PC-9 (cell line): Measurements from ENCODE around the gene CFAP61. TPM values are rescaled to one million over a fixed set of nuclear protein-coding genes. Genes with fewer than 3 reads are reported as not detected.

Experiments
- BruUV-seq: library from RNA; stranded (reverse); fragments of 400-500 nt; replicated peaks from 2 replicates; lab custom pipeline; 2021; lab: Mats Ljungman, UMichigan
- CTCF ChIA-PET: fragments of 300-600 bp; sonication (Branson Sonifier 250); formaldehyde crosslinking; loops from one replicate; lab custom pipeline; 2022; ENCODE audit warnings: antibody characterized with exemption; lab: Charles Lee
- POLR2A ChIA-PET: fragments of 300-600 bp; sonication (Branson Sonifier 250); formaldehyde crosslinking; loops from one replicate; lab custom pipeline; 2022; ENCODE audit warnings: antibody characterized with exemption; ENCODE audit not compliant: unreplicated experiment; lab: Charles Lee
- DNase-seq, 2 experiments: peaks; one replicate each; pipeline versions ENCODE4 v3.0.0 to v3.0.0-alpha.2; 2015 to 2022; ENCODE audit warnings: mixed read lengths in 1 of 2
- H2AFZ ChIP-seq: fragments of 200-600 bp; sonication (generic); 2 replicates; pipeline ENCODE4 v1.8.1; 2017; ENCODE audit warnings: antibody characterized with exemption
- H3F3A ChIP-seq: fragments of 200-600 bp; sonication (generic); 2 replicates; pipeline ENCODE4 v1.8.1; 2017; ENCODE audit warnings: antibody characterized with exemption, mild to moderate bottlenecking, low read depth; ENCODE audit not compliant: insufficient read depth
- H3K27ac ChIP-seq: fragments of 200-600 bp; sonication (generic); 2 replicates; pipeline ENCODE4 v1.6.1; 2016; ENCODE audit warnings: mixed run types
- H3K27me3 ChIP-seq: fragments of 200-600 bp; sonication (generic); 2 replicates; pipeline ENCODE4 v1.6.1; 2016; ENCODE audit warnings: low read depth, mixed run types; ENCODE audit not compliant: insufficient read depth
- H3K36me3 ChIP-seq: fragments of 200-600 bp; sonication (generic); 2 replicates; pipeline ENCODE4 v1.6.1; 2016; ENCODE audit warnings: low read depth, mixed run types
- H3K4me1 ChIP-seq: fragments of 200-600 bp; sonication (generic); replicated peaks from 2 replicates; pipeline ENCODE4 v1.6.1; 2016; ENCODE audit warnings: mixed run types; ENCODE audit not compliant: insufficient read depth
- H3K4me2 ChIP-seq: fragments of 200-600 bp; sonication (generic); 2 replicates; pipeline ENCODE4 v1.6.1; 2017; ENCODE audit warnings: mixed run types
- H3K4me3 ChIP-seq: fragments of 200-600 bp; sonication (generic); 2 replicates; pipeline ENCODE4 v1.6.1; 2016; ENCODE audit warnings: mixed run types
- H3K79me2 ChIP-seq: fragments of 200-600 bp; sonication (generic); 2 replicates; pipeline ENCODE4 v1.6.1; 2017; ENCODE audit warnings: low read depth, mixed run types
- H3K9me2 ChIP-seq: fragments of 200-600 bp; sonication (generic); 2 replicates; pipeline ENCODE4 v1.8.1; 2017; ENCODE audit warnings: mild to moderate bottlenecking; ENCODE audit not compliant: insufficient read depth
- H3K9me3 ChIP-seq: fragments of 200-600 bp; sonication (generic); 2 replicates; pipeline ENCODE4 v1.8.1; 2016; ENCODE audit warnings: low read depth; ENCODE audit not compliant: insufficient read depth
- H4K20me1 ChIP-seq: fragments of 200-600 bp; sonication (generic); 2 replicates; pipeline ENCODE4 v1.8.1; 2017; ENCODE audit not compliant: insufficient read depth
- CTCF ChIP-seq: fragments of 200-600 bp; sonication (generic); conservative IDR thresholded peaks from 2 replicates; pipeline ENCODE4 v1.6.1; 2017; ENCODE audit warnings: mixed run types, antibody characterized with exemption, mild to moderate bottlenecking, moderate library complexity
- EZH2 ChIP-seq: fragments of 200-600 bp; sonication (generic); IDR thresholded peaks from 2 replicates; pipeline ENCODE4 v1.8.0; 2017; ENCODE audit warnings: antibody characterized with exemption, low read depth
- intact Hi-C: fragments of 100-400 bp; cut with micrococcal nuclease; formaldehyde crosslinking; loops from one replicate; pipeline ENCODE4 v1.10.0; 2022; ENCODE audit not compliant: unreplicated experiment
- total RNA-seq: library from RNA; stranded (reverse); gene quantifications from 2 replicates; pipeline ENCODE4 v1.2.3, GENCODE V29; 2021

CFAP61 gene
- total RNA-seq, 1 experiment from 2014 or later, result 2.6 TPM

GRCh38 chr20:20085071-20085470 lies 32.7 kb downstream of the CFAP61 start:
- no peak for DNase-seq
- no peaks in the 10 kb centered on the region for H3K4me1 ChIP-seq
- no peaks in the 10 kb centered on the region for H3K9me2 ChIP-seq
- no peak for TF ChIP-seq EZH2
- TF ChIP-seq CTCF, result no peak
- POLR2A ChIA-PET, result no interaction called here
- no peak overlapping the region for H2AFZ ChIP-seq
- intact Hi-C loops, result loop anchor here (2.0 to 10.0 kb wide), 2 partner anchors 508 to 740 kb away; no protein-coding TSS in a partner anchor
- peaks cover 22% of the 10 kb centered on the region for H3K27me3 ChIP-seq
- no peak overlapping the region for H3K4me3 ChIP-seq
- no peaks in the 10 kb centered on the region for H3K79me2 ChIP-seq
- no peaks in the 10 kb centered on the region for H3K9me3 ChIP-seq
- no peak overlapping the region for H3K27ac ChIP-seq
- no TSS peak for BruUV-seq
- no peaks in the 10 kb centered on the region for H3K36me3 ChIP-seq
- H3F3A ChIP-seq, result no peaks in the 10 kb centered on the region
- CTCF ChIA-PET, result no interaction called here
- no peak overlapping the region for H3K4me2 ChIP-seq
- no peaks in the 10 kb centered on the region for H4K20me1 ChIP-seq

- no peaks in the 10 kb centered on the region for H3K36me3 ChIP-seq
- H3K27ac ChIP-seq, result no peak overlapping the region
- H3K79me2 ChIP-seq, result no peaks in the 10 kb centered on the region
- no peaks in the 10 kb centered on the region for H3K4me1 ChIP-seq
- no peak for TF ChIP-seq EZH2
- TF ChIP-seq CTCF, result no peak
- no peak overlapping the region for H2AFZ ChIP-seq
- no peak overlapping the region for H3K4me2 ChIP-seq
- H3K27me3 ChIP-seq, result peaks cover 25% of the 10 kb centered on the region
- H4K20me1 ChIP-seq, result no peaks in the 10 kb centered on the region
- CTCF ChIA-PET, result no interaction called here
- DNase-seq, result no peak
- intact Hi-C loops, result loop anchor here (2.0 to 10.0 kb wide), 2 partner anchors 507 to 739 kb away; no protein-coding TSS in a partner anchor
- no TSS peak for BruUV-seq
- H3K4me3 ChIP-seq, result no peak overlapping the region
- no peaks in the 10 kb centered on the region for H3F3A ChIP-seq
- H3K9me3 ChIP-seq, result no peaks in the 10 kb centered on the region
- POLR2A ChIA-PET, result no interaction called here
- H3K9me2 ChIP-seq, result no peaks in the 10 kb centered on the region
Observed at GRCh38 chr20:20085812-20086211, 33.5 kb downstream of the CFAP61 start.

GRCh38 chr20:20089018-20089417 lies 36.7 kb downstream of the CFAP61 start:
- Histone ChIP-seq H3K4me2 (no peak overlapping the region), H3K9me3 (no peaks in the 10 kb centered on the region), H3K9me2 (no peaks in the 10 kb centered on the region), H3K4me1 (no peaks in the 10 kb centered on the region), H3K27me3 (peaks cover 30% of the 10 kb centered on the region), H3K79me2 (no peaks in the 10 kb centered on the region), H3F3A (no peaks in the 10 kb centered on the region), H3K36me3 (no peaks in the 10 kb centered on the region), H3K4me3 (no peak overlapping the region), H2AFZ (no peak overlapping the region), H3K27ac (no peak overlapping the region), H4K20me1 (no peaks in the 10 kb centered on the region)
- ChIA-PET CTCF (no interaction called here), POLR2A (interaction anchor here (0.6 kb wide), 1 partner anchor 306 kb away, joined by 26 read pairs; no protein-coding TSS in a partner anchor)
- no TSS peak for BruUV-seq
- DNase-seq, result no peak
- TF ChIP-seq EZH2, result no peak
- no peak for TF ChIP-seq CTCF
- intact Hi-C loops, result loop anchor here (10.0 kb wide), 1 partner anchor 736 kb away; no protein-coding TSS in a partner anchor
